ENCODE results near the gene DCUN1D2. TPM values are rescaled to one million over a fixed set of nuclear protein-coding genes. Genes with fewer than 3 reads are reported as not detected.

The DCUN1D2 gene
- total and polyA plus RNA-seq, 7 experiments from 2014 or later = 6.8 to 31.9 (median 23.1) TPM

- no peak for ATAC-seq
- no peak for DNase-seq
- Mint-ChIP-seq H3K27ac (no peak overlapping the region), H3K4me3 (no peak overlapping the region), H3K9me3 (no peaks in the 10 kb centered on the region), H3K36me3 (peaks cover 0 to 4% (median 0%) of the 10 kb centered on the region in 5 donors), H3K27me3 (peaks cover 0 to 12% (median 5%) of the 10 kb centered on the region in 5 donors), H3K4me1 (no peaks in the 10 kb centered on the region)
- intact Hi-C loops (cut with micrococcal nuclease) = no loop called here
- POLR2A ChIA-PET = no interaction called here
- Histone ChIP-seq H3K36me3 (ENCODE audit: control insufficient read depth in 2 of 3, insufficient read depth in 3 of 3, low read length in 3 of 3) (no peaks in the 10 kb centered on the region), H3K4me3 (ENCODE audit: low read length) (no peak overlapping the region), H3K4me1 (ENCODE audit: control insufficient read depth in 2 of 2, insufficient read depth in 2 of 2, low read length in 2 of 2) (no peaks in the 10 kb centered on the region), H3K27me3 (ENCODE audit: control insufficient read depth in 2 of 2, insufficient read depth in 2 of 2, low read length in 2 of 2) (no peaks in the 10 kb centered on the region), H3K9me3 (ENCODE audit: control insufficient read depth in 2 of 3, low read length in 3 of 3) (no peaks in the 10 kb centered on the region), H3K27ac (ENCODE audit: low read depth, low read length) (no peak overlapping the region)
- CTCF ChIA-PET = no interaction called here
Measured at GRCh38 chr13:113407103-113407530, 83.4 kb downstream of the DCUN1D2 start.

- CTCF ChIA-PET = no interaction called here
- H3K36me3 ChIP-seq (ENCODE audit: control insufficient read depth in 2 of 3, insufficient read depth in 3 of 3, low read length in 3 of 3) = no peaks in the 10 kb centered on the region
- POLR2A ChIA-PET = no interaction called here
- no peaks in the 10 kb centered on the region for H3K4me1 ChIP-seq (ENCODE audit: control insufficient read depth in 2 of 2, insufficient read depth in 2 of 2, low read length in 2 of 2)
- no peak overlapping the region for H3K4me3 Mint-ChIP-seq
- H3K27me3 ChIP-seq (ENCODE audit: control insufficient read depth in 2 of 2, insufficient read depth in 2 of 2, low read length in 2 of 2) = no peaks in the 10 kb centered on the region
- no peaks in the 10 kb centered on the region for H3K9me3 Mint-ChIP-seq
- intact Hi-C loops (cut with micrococcal nuclease) = no loop called here
- no peak overlapping the region for H3K27ac ChIP-seq (ENCODE audit: low read depth, low read length)
- H3K27me3 Mint-ChIP-seq = peaks cover 0 to 12% (median 5%) of the 10 kb centered on the region in 5 donors
- DNase-seq (no peak), ATAC-seq (no peak)
- no peaks in the 10 kb centered on the region for H3K4me1 Mint-ChIP-seq
- no peak overlapping the region for H3K27ac Mint-ChIP-seq
- no peaks in the 10 kb centered on the region for H3K9me3 ChIP-seq (ENCODE audit: control insufficient read depth in 2 of 3, low read length in 3 of 3)
- H3K4me3 ChIP-seq (ENCODE audit: low read length) = no peak overlapping the region
- H3K36me3 Mint-ChIP-seq = peaks cover 0 to 4% (median 0%) of the 10 kb centered on the region in 5 donors
Measured at GRCh38 chr13:113406321-113407102, 84.0 kb downstream of the DCUN1D2 start.

Other genes with a start within 250 kb of the DCUN1D2 start
- gene LAMP1, start 193.5 kb downstream of the DCUN1D2 start, total RNA-seq = 100 to 1,000 TPM in 2 of 5 experiments, 10 to 100 TPM in 3; 77.3 to 113 (median 98.8) TPM
- gene LAMP1, start 193.5 kb downstream of the DCUN1D2 start, polyA plus RNA-seq = 10 to 100 TPM; 21.6 to 24.9 TPM
- 1 to 10 TPM in 2 of 5 experiments, under 1 TPM in 2, not detected in 1; 0.44 to 1.4 (median 1.1) TPM for gene GRTP1, start 126.6 kb downstream of the DCUN1D2 start, total RNA-seq
- gene GRTP1, start 126.6 kb downstream of the DCUN1D2 start, polyA plus RNA-seq = 1 to 10 TPM; 1.3 to 2.2 TPM
- 1 to 10 TPM in 3 of 5 experiments, under 1 TPM in 2; 0.12 to 2.0 (median 1.5) TPM for gene ADPRHL1, start 37.2 kb downstream of the DCUN1D2 start, total RNA-seq
- gene ADPRHL1, start 37.2 kb downstream of the DCUN1D2 start, polyA plus RNA-seq = under 1 TPM in 1 of 2 donors, not detected in 1; 0.37 TPM
- gene TFDP1, start 94.0 kb upstream of the DCUN1D2 start, total RNA-seq = 100 to 1,000 TPM in 1 of 5 experiments, 10 to 100 TPM in 4; 21.4 to 127 (median 34.7) TPM
- 10 to 100 TPM; 50.9 to 78.0 TPM for gene TFDP1, start 94.0 kb upstream of the DCUN1D2 start, polyA plus RNA-seq
- gene ATP4B, start 167.5 kb upstream of the DCUN1D2 start, total RNA-seq = not detected
- gene ATP4B, start 167.5 kb upstream of the DCUN1D2 start, polyA plus RNA-seq = not detected
- not detected for gene GRK1, start 176.5 kb upstream of the DCUN1D2 start, total RNA-seq
- gene GRK1, start 176.5 kb upstream of the DCUN1D2 start, polyA plus RNA-seq = not detected

All from naive thymus-derived CD4-positive, alpha-beta T cell (primary cell).